C1 segment of cervical spinal cord (tissue), 14 donors: ENCODE results near the gene PKP3.
"Not testable (repeated sequence)": the region's sequence is repeated elsewhere in the genome, so short reads cannot be mapped to it uniquely, and the experiment has no call there.

Experiments
- DNase-seq, 14 donors: peaks; one replicate each; lab custom pipeline; 2025; lab: John Stamatoyannopoulos, UW

PKP3 gene

DNA sequence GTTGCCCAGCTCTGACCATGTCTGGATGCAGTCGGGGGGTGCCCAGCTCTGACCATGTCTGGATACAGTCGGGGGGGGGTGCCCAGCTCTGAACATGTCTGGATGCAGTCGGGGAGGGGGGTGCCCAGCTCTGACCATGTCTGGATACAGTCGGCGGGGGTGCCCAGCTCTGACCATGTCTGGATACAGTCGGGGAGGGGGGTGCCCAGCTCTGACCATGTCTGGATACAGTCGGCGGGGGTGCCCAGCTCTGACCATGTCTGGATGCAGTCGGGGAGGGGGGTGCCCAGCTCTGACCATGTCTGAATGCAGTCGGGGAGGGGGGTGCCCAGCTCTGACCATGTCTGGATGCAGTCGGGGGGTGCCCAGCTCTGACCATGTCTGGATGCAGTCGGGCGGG lies 16.7 kb downstream of the PKP3 start:
- not testable (repeated sequence) for DNase-seq

GRCh38 chr11:411520-411919 lies 17.5 kb downstream of the PKP3 start:
- not testable (repeated sequence) for DNase-seq

- no peak for DNase-seq
Measured at GRCh38 chr11:412641-413119, 18.7 kb downstream of the PKP3 start.

DNA sequence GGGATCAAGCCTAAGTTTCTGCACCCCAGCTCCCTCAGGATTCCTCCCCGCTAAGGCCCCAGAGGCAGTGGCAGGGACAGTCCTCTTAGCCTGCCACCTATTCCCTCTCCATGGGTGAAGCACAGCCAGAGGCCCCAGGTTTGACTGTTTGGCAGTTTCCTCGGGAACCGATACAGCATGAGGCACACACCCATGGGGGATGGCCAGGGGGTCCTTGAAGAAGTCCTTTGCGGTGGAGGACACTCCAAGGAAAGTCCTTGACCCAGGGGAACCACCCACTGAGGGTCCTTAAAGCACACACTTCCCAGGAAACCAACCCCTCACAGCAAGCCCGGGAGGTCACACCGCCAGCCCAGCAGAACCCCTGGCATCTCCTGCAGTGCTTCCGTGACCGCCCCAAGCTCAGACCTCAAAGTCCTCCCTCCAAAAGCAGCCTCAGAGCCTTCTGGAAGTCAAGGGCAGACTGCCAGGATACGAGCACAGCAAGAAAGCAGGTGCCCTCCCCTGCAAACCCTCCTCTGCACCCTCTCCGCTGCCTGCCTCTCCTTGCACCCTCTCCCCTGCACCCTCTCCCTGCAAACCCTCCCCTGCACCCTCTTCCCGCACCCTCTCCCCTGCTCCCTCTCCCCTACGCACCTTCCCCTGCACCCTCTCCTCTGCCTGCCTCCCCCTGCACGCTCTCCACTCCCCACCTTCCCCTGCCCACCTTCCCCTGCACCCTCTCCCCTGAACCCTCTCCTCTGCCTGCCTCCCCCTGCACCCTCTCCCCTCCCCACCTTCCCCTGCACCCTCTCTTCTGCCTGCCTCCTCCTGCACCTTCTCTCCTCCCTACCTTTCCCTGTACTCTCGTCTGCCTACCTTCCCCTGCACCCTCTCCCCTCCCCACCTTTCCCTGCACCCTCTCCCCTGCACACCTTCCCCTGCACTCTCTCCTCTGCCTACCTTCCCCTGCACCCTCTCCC lies 19.4 kb downstream of the PKP3 start:
- DNase-seq = no peak

- no peak for DNase-seq
Measured at GRCh38 chr11:414318-414857, 20.4 kb downstream of the PKP3 start.

DNA sequence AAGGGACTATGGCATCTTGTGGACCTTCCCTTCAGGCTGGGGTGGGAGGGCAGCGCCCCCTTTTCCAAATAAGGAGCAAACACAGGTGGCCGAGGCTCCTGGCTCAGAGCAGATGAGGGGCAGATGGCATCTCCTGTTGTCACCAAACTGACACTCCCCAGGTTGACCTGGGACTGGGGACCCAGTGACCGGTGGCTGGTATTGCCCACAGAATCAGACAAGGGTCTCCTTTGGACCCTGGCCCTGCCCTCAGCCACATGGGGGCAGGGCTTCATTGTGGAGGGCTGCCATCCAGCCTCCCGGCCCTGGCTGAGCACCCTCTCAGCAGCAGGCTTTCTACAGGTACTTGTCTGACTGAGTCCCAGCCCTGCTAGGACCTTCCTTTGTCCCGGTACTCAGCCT lies 21.6 kb downstream of the PKP3 start:
- DNase-seq = no peak

DNA sequence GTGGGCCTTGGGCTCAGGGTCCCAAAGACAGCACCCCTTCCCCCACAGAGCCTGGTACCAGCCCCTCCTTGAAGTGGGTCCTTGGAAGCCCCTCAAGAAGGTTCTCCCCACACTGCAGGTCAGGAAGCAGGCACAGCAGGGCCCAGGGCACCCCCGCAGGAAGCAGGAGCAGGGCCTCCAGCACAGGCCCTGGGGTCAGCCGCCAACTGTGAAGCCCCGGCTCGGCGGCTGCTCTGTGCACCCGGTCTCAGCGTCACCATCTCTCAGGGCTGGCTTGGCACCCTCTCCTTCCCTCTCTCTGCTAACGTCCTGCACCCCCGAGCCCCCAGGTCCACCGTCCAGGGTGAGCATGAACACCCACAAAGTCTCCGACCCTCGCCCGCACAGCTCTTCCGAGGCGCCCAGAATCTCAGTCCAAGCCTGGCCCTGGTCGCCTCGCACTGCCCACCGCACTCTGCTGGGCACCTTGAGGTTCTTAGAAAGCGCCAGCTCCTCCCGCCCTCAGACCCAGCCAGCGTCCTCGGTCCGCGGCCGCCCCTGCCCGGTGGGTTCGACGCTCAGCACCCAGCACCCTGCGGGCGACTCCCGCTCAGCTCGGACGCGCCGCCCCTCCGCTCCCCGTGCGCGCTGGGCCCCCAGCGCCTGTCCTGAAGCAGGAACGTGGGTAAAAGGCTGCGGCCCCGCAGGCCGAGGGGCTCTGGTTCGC lies 22.2 kb downstream of the PKP3 start:
- no peak for DNase-seq

GRCh38 chr11:416757-417621 lies 23.0 kb downstream of the PKP3 start:
- no peak for DNase-seq

DNA sequence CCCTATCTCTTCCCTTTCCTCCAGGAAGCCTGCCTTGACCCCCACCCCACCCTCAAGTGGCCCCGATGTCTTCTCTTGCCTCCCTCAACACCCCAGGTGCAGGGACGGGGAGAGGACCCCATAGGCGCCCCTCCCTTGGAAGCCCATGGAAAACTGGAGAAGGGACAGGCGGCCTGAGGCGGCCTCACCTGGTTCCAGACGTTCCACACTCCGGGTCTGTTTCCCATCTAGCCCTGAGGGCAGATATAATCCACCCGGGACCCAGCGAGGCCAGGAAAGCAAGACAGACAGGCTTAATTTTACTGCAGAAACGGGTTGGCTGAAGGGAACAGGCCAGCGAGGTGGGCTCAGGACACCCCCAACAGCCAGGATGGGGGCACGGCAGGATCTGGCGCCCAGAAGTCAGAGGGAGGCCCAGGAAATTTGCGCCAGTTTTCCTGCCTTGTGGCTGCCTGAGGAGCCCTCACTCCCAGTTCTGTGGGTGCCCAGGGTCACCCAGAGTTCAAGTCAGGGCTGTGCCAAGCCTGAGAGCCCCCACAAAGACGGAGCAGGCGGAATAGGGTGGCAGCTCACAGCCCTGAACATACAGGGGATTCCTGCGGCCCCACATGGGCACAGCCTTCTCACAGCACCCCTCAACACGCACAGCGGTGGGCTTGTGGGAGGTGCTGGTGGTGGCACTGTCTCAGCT lies 23.8 kb downstream of the PKP3 start:
- DNase-seq = no peak

DNA sequence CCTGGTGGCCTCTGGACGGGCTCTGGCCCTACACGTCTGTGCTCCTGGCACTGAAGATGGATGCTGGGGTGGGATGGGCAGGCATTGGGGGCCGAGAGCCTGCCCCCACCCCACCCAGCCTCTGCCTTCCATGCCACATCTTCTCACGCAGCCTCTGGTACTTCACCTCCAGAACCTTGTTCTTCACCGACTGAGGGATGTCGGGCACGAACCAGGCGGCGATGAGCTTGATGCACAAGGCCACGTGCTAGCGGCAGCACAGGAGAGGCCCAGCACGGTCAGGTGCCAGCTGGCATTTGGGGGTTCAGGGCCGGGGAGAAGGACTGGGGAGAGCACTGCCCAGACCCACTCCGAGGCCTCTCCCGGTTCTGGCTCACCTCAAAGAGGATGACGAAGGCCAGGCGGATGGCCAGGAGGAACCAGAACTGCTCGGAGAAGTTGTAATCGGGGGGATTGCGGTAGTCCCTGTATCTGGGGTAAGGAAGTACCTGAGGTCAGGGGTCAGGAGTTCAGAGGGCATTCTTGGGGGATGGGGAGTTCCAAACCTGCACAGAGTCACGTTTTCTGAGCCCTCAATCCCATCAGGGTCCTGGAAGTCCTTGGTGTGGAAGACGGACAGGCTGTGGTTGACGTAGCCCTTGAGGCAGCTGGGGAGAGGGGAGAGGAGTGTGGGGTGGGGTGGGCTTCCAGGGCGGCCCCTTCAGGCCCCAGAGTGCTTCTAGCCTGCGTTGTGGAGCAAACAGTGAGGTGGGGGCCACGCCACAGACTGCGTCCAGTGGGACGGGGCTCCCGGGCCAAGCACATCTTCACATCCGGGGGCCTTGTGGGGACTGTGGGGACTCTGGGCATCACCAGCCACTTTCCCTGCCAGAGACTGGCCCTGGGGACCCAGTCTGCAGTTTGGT lies 24.6 kb downstream of the PKP3 start:
- no peak for DNase-seq

- no peak for DNase-seq
Measured at GRCh38 chr11:419248-420005, 25.4 kb downstream of the PKP3 start.

DNA sequence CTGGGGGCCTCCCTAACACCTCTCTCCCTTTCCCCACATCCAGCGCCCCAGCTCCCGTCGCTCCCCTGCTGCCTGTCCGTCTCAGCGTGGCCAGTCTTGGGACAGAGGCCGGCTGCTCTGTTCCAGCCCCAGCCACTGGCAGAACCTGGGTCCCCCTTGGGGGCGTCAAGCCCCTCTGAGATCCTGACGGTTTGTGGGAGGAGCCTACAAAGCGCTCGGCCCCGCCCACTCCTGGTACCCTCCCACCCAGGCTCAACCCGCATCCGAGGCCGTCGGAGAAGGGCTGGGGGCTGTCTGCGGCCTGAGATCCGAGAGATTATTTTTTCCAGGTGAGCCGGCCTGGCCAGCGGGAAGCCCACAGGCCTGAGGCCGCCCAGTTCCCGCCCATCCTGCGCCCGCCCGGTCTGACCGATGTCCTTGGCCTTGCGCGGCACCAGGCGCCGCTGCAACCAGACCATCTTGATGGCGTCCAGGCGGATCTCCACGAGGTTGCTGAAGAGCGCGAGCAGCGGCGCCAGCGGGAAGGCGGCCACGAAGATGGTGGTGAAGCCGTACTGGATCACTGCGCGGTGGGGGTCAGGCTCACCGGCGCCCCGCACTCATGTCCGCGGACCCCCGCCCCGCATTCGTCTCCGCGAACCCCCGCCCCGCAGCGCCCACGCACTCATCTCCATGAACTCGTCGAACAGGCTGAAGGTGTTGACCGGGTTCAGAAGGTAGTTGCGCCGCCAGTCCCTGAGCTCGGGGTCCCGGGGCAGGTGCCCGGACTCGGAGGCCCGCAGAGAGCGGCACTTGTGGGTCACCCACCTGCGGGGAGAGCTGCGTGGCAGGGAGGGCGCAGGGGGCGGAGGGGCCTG lies 26.3 kb downstream of the PKP3 start:
- no peak for DNase-seq

- no peak for DNase-seq
Measured at GRCh38 chr11:420911-421321, 26.9 kb downstream of the PKP3 start.

DNA sequence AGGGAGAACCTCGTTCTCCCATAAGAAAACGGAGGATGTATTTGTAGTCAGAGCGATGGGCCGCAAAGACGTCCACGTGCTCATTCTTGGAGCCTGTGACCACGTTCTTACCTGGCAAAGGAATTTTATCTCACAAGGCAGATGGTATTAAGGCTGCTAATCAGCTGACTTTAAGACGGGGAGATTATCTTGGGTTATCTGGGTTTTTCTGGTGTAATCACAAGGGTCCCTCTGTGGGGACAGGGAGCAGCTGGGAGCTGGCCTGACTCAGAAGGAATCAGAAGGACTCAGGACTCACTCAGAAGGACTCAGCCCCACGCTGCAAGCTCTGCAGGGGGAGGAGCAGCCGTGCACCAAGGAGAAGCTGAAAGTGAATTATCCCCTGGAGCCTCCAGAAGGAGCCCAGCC lies 28.2 kb downstream of the PKP3 start:
- DNase-seq = no peak

GRCh38 chr11:424232-424631 lies 30.2 kb downstream of the PKP3 start:
- DNase-seq = no peak

GRCh38 chr11:424766-425165 lies 30.8 kb downstream of the PKP3 start:
- not testable (repeated sequence) for DNase-seq

DNA sequence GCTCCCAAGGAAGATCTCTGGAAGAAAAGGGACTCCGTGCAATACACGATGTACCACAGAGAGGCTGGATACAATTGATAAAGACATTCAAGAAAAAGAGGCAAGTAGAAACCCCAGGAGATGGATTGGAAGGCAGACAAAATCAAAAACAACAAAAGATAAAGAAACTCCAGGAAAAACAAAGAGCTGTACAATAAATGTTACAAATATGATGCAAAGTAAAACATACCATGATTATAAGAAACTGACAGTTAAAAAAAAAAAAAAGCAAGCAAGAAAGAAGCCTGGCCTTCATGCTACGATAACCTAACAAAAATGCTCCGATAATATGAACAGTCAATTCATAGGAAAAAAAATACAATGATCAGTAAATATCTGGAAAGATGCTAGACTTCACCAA lies 31.3 kb downstream of the PKP3 start:
- DNase-seq = no peak

GRCh38 chr11:426851-427250 lies 32.8 kb downstream of the PKP3 start:
- DNase-seq = no peak
